ENCODE results near the gene TRIM71. TPM values are rescaled to one million over a fixed set of nuclear protein-coding genes. Genes with fewer than 3 reads are reported as not detected.

Gene TRIM71
- total and polyA plus RNA-seq, 2 donors (not counting 1 experiment from before 2014, with no cell fraction given): not detected

GRCh38 chr3:32859604-32860237, 41.9 kb downstream of the TRIM71 start:
- CTCF ChIA-PET: no interaction called here
- H3K4me1 ChIP-seq (ENCODE audit: control insufficient read depth in 2 of 2, insufficient read depth in 2 of 2, low read length in 2 of 2): no peaks in the 10 kb centered on the region
- no peaks in the 10 kb centered on the region for H3K79me2 ChIP-seq (ENCODE audit: control insufficient read depth, insufficient read depth, low read length)
- H3K9me3 ChIP-seq (ENCODE audit: control extremely low read depth in 1 of 3, control insufficient read depth in 2 of 3, insufficient read depth in 1 of 3, low read length in 2 of 3): no peaks in the 10 kb centered on the region
- H3K9me3 Mint-ChIP-seq (ENCODE audit: insufficient read depth): no peaks in the 10 kb centered on the region
- H2AFZ ChIP-seq (ENCODE audit: insufficient read depth, low read depth, low read length, poor library complexity, severe bottlenecking): no peak overlapping the region
- intact Hi-C loops (cut with micrococcal nuclease): no loop called here
- no peak for DNase-seq
- no peak for TF ChIP-seq CTCF (IDR thresholded peaks at IDR 0.05)
- no peak for TF ChIP-seq EZH2 (IDR thresholded peaks at IDR 0.05; ENCODE audit: borderline replicate concordance, insufficient read depth, low read depth, low read length, poor library complexity, severe bottlenecking)
- no peak overlapping the region for H3K27ac ChIP-seq (ENCODE audit: low read length in 2 of 2)
- no peaks in the 10 kb centered on the region for H3K36me3 ChIP-seq (replicated peaks in 1 of 2; ENCODE audit: control extremely low read depth in 1 of 2, control insufficient read depth in 1 of 2, extremely low read depth in 1 of 2, insufficient read depth in 2 of 2, low read length in 1 of 2)
- POLR2A ChIA-PET: no interaction called here
- no peaks in the 10 kb centered on the region for H4K20me1 ChIP-seq (ENCODE audit: control insufficient read depth, insufficient read depth, low read length, poor library complexity, severe bottlenecking)
- H3K4me2 ChIP-seq (replicated peaks; ENCODE audit: low read depth, low read length, poor library complexity, severe bottlenecking): no peak overlapping the region
- ATAC-seq (ENCODE audit: low read depth): no peak
- H3K4me1 Mint-ChIP-seq: no peaks in the 10 kb centered on the region
- peaks cover 11% of the 10 kb centered on the region for H3K27me3 Mint-ChIP-seq
- H3K9ac ChIP-seq (ENCODE audit: low read length): no peak overlapping the region
- no peaks in the 10 kb centered on the region for H3K27me3 ChIP-seq (replicated peaks in 1 of 4; ENCODE audit: control extremely low read depth in 1 of 4, control insufficient read depth in 3 of 4, insufficient read depth in 4 of 4, low read length in 3 of 4)
- no peak overlapping the region for H3K4me3 ChIP-seq (ENCODE audit: control extremely low read depth in 1 of 5, extremely low read depth in 1 of 5, insufficient read depth in 1 of 5, low read depth in 2 of 5, low read length in 4 of 5)
- H3K4me3 Mint-ChIP-seq: no peak overlapping the region
- 94% methylated on average over 3 of the region's 4 CpGs for WGBS (ENCODE audit: insufficient coverage)
- H3K27ac Mint-ChIP-seq: no peak overlapping the region

- H3K4me3 Mint-ChIP-seq: no peak overlapping the region
Measured at GRCh38 chr3:32860499-32860898, 42.7 kb downstream of the TRIM71 start.

More at GRCh38 chr3:32860499-32860898, 42.7 kb downstream of the TRIM71 start:
- H3K4me3 ChIP-seq (ENCODE audit: control extremely low read depth in 1 of 5, extremely low read depth in 1 of 5, insufficient read depth in 1 of 5, low read depth in 2 of 5, low read length in 4 of 5): no peak overlapping the region
- POLR2A ChIA-PET: no interaction called here
- H3K27me3 ChIP-seq (replicated peaks in 1 of 4; ENCODE audit: control extremely low read depth in 1 of 4, control insufficient read depth in 3 of 4, insufficient read depth in 4 of 4, low read length in 3 of 4): no peaks in the 10 kb centered on the region
- no peaks in the 10 kb centered on the region for H3K36me3 ChIP-seq (replicated peaks in 1 of 2; ENCODE audit: control extremely low read depth in 1 of 2, control insufficient read depth in 1 of 2, extremely low read depth in 1 of 2, insufficient read depth in 2 of 2, low read length in 1 of 2)
- WGBS (ENCODE audit: insufficient coverage): 100% methylated on average over 2 of the region's 4 CpGs
- no peaks in the 10 kb centered on the region for H4K20me1 ChIP-seq (ENCODE audit: control insufficient read depth, insufficient read depth, low read length, poor library complexity, severe bottlenecking)
- no peak overlapping the region for H3K9ac ChIP-seq (ENCODE audit: low read length)
- no peak for TF ChIP-seq CTCF (IDR thresholded peaks at IDR 0.05)
- intact Hi-C loops (cut with micrococcal nuclease): no loop called here
- no peak overlapping the region for H3K4me2 ChIP-seq (replicated peaks; ENCODE audit: low read depth, low read length, poor library complexity, severe bottlenecking)
- H3K9me3 Mint-ChIP-seq (ENCODE audit: insufficient read depth): no peaks in the 10 kb centered on the region
- no peak overlapping the region for H2AFZ ChIP-seq (ENCODE audit: insufficient read depth, low read depth, low read length, poor library complexity, severe bottlenecking)
- no peak overlapping the region for H3K27ac ChIP-seq (ENCODE audit: low read length in 2 of 2)
- CTCF ChIA-PET: no interaction called here
- H3K4me1 ChIP-seq (ENCODE audit: control insufficient read depth in 2 of 2, insufficient read depth in 2 of 2, low read length in 2 of 2): no peaks in the 10 kb centered on the region
- no peaks in the 10 kb centered on the region for H3K9me3 ChIP-seq (ENCODE audit: control extremely low read depth in 1 of 3, control insufficient read depth in 2 of 3, insufficient read depth in 1 of 3, low read length in 2 of 3)
- peaks cover 8% of the 10 kb centered on the region for H3K27me3 Mint-ChIP-seq
- DNase-seq (no peak), ATAC-seq (ENCODE audit: low read depth) (no peak)
- H3K4me1 Mint-ChIP-seq: no peaks in the 10 kb centered on the region
- H3K27ac Mint-ChIP-seq: no peak overlapping the region
- H3K79me2 ChIP-seq (ENCODE audit: control insufficient read depth, insufficient read depth, low read length): no peaks in the 10 kb centered on the region
